Left lobe of liver (tissue), 2 donors: ENCODE data around the gene EXOC2. TPM values are rescaled to one million over a fixed set of nuclear protein-coding genes. Genes with fewer than 3 reads are reported as not detected.
"Not testable (repeated sequence)": the region's sequence is repeated elsewhere in the genome, so short reads cannot be mapped to it uniquely, and the experiment has no call there.

Source experiments
- ATAC-seq: fragments of 200-7000 bp; cut with Tn5 transposase; one replicate; pipeline ENCODE4 v1.9.1; 2020; ENCODE audit warnings: mild to moderate bottlenecking, moderate library complexity
- DNase-seq: peaks from one replicate; pipeline ENCODE4 v3.0.0-alpha.2; 2020; ENCODE audit warnings: low spot score
- total RNA-seq: library from RNA; stranded (reverse); gene quantifications from one replicate; pipeline ENCODE4 v1.2.1, GENCODE V29; 2021
- donor health status: DM: no; HTN: no; CAD: no; lungs with moderate emphysema.
- donor health status: DM: no; HTN: yes; CAD: no.

Gene EXOC2
- total RNA-seq, 1 donor from 2014 or later: 7.5 TPM

- no peak for ATAC-seq
Observed at GRCh38 chr6:683742-684440, 9.0 kb downstream of the EXOC2 start.

GRCh38 chr6:680666-681340 is 12.1 kb downstream of the EXOC2 start:
- DNase-seq: no peak
- no peak for ATAC-seq

More at GRCh38 chr6:683742-684440, 9.0 kb downstream of the EXOC2 start:
- DNase-seq: no peak

- DNase-seq (no peak), ATAC-seq (no peak)
Observed at GRCh38 chr6:680251-680650, 12.7 kb downstream of the EXOC2 start.

- DNase-seq: no peak
- no peak for ATAC-seq
Observed at GRCh38 chr6:679282-679681, 13.7 kb downstream of the EXOC2 start.

GRCh38 chr6:678520-678919 is 14.4 kb downstream of the EXOC2 start:
- DNase-seq: no peak
- ATAC-seq: no peak

- no peak for ATAC-seq
- no peak for DNase-seq
Observed at GRCh38 chr6:677919-678318, 15.0 kb downstream of the EXOC2 start.

- DNase-seq: no peak
- no peak for ATAC-seq
Observed at GRCh38 chr6:674956-675355, 18.0 kb downstream of the EXOC2 start.

GRCh38 chr6:674406-674805 is 18.5 kb downstream of the EXOC2 start:
- no peak for ATAC-seq

GRCh38 chr6:667253-667927 is 25.5 kb downstream of the EXOC2 start:
- ATAC-seq (no peak), DNase-seq (no peak)

More at GRCh38 chr6:674406-674805, 18.5 kb downstream of the EXOC2 start:
- no peak for DNase-seq

- ATAC-seq (no peak), DNase-seq (no peak)
Observed at GRCh38 chr6:665403-666267, 27.3 kb downstream of the EXOC2 start.

GRCh38 chr6:663788-664187 is 29.2 kb downstream of the EXOC2 start:
- ATAC-seq: not testable (repeated sequence)

GRCh38 chr6:659716-660581 is 33.0 kb downstream of the EXOC2 start:
- DNase-seq: no peak
- ATAC-seq: no peak

More at GRCh38 chr6:663788-664187, 29.2 kb downstream of the EXOC2 start:
- not testable (repeated sequence) for DNase-seq

GRCh38 chr6:658244-658643 is 34.7 kb downstream of the EXOC2 start:
- no peak for DNase-seq
- ATAC-seq: no peak

GRCh38 chr6:657743-658142 is 35.2 kb downstream of the EXOC2 start:
- DNase-seq (no peak), ATAC-seq (no peak)

GRCh38 chr6:656460-657252 is 36.3 kb downstream of the EXOC2 start, which contains the start of gene HUS1B:
TSS of gene HUS1B (minus strand) at chr6:657100. CDS start at chr6:656944, 156 bp downstream.
- no peak for DNase-seq

GRCh38 chr6:654136-654535 is 38.8 kb downstream of the EXOC2 start:
- no peak for ATAC-seq

More at GRCh38 chr6:656460-657252, 36.3 kb downstream of the EXOC2 start, which contains the start of gene HUS1B:
- ATAC-seq: no peak

GRCh38 chr6:652865-653264 is 40.1 kb downstream of the EXOC2 start:
- ATAC-seq (no peak), DNase-seq (no peak)

More at GRCh38 chr6:654136-654535, 38.8 kb downstream of the EXOC2 start:
- no peak for DNase-seq

- DNase-seq (no peak), ATAC-seq (no peak)
Observed at GRCh38 chr6:650098-650497, 42.8 kb downstream of the EXOC2 start.

- ATAC-seq (no peak), DNase-seq (no peak)
Observed at GRCh38 chr6:642805-643204, 50.1 kb downstream of the EXOC2 start.
